Right ventricle myocardium inferior (tissue), 1 donor: ENCODE results near the gene KCNC3. TPM values are rescaled to one million over a fixed set of nuclear protein-coding genes. Genes with fewer than 3 reads are reported as not detected.
"Not testable (repeated sequence)": the region's sequence is repeated elsewhere in the genome, so short reads cannot be mapped to it uniquely, and the experiment has no call there.

Experiments used
- ATAC-seq: fragments of 200-7000 bp; cut with Tn5 transposase; one replicate; pipeline ENCODE4 v1.9.1; 2020; ENCODE audit warnings: mild to moderate bottlenecking, moderate library complexity
- DNase-seq: peaks from one replicate; pipeline ENCODE4 v3.0.0; 2021; ENCODE audit errors: missing footprints
- intact Hi-C: fragments of 100-400 bp; cut with DNase I; formaldehyde crosslinking; loops from one replicate; pipeline ENCODE4 v1.11.0; 2022
- total RNA-seq: library from RNA; stranded (reverse); fragmentation: NEBNext Ultra II Directional; extraction: Animal tissue kit (Norgen Biotek cat#: 25700); gene quantifications from one replicate; pipeline ENCODE4 v1.2.1, GENCODE V29; 2021
- donor health status: DM: no; HTN: yes; CAD: no; lungs with severe emphysema.

The KCNC3 gene
- total RNA-seq, 1 donor from 2014 or later: 1.7 TPM

GRCh38 chr19:50358483-50359327 is 29.5 kb upstream of the KCNC3 start:
- DNase-seq (peak; percentile 91), ATAC-seq (peak; percentile 71)
- intact Hi-C loops: loop anchor here (5.0 kb wide), 1 partner anchor 424 kb away; no protein-coding TSS in a partner anchor

- ATAC-seq (peak; percentile 78), DNase-seq (peak; percentile 87)
- intact Hi-C loops: loop anchor here (1.0 to 5.0 kb wide), 2 partner anchors 104 to 425 kb away; no protein-coding TSS in a partner anchor
Measured at GRCh38 chr19:50357178-50358100, 28.3 kb upstream of the KCNC3 start.

- ATAC-seq: no peak
- DNase-seq: no peak
- intact Hi-C loops: loop anchor here (1.0 to 5.0 kb wide), 2 partner anchors 105 to 426 kb away; no protein-coding TSS in a partner anchor
Measured at GRCh38 chr19:50356691-50357177, 27.6 kb upstream of the KCNC3 start.

GRCh38 chr19:50353487-50353880 is 24.3 kb upstream of the KCNC3 start:
- intact Hi-C loops, ATAC-seq, DNase-seq: not testable (repeated sequence)

- DNase-seq (no peak), ATAC-seq (no peak)
- intact Hi-C loops: no loop called here
Measured at GRCh38 chr19:50352242-50352641, 23.1 kb upstream of the KCNC3 start.

- intact Hi-C loops: no loop called here
- DNase-seq: no peak
- no peak for ATAC-seq
Measured at GRCh38 chr19:50349277-50350057, 20.3 kb upstream of the KCNC3 start.

GRCh38 chr19:50347089-50347581 is 18.0 kb upstream of the KCNC3 start:
- ATAC-seq, intact Hi-C loops, DNase-seq: not testable (repeated sequence)

- intact Hi-C loops: no loop called here
- no peak for ATAC-seq
- DNase-seq: no peak
Measured at GRCh38 chr19:50344661-50345318, 15.6 kb upstream of the KCNC3 start.

- no peak for DNase-seq
- peak; percentile 78 for ATAC-seq
Measured at GRCh38 chr19:50341091-50341564, 12.0 kb upstream of the KCNC3 start.

GRCh38 chr19:50340331-50340730 is 11.2 kb upstream of the KCNC3 start:
- intact Hi-C loops: no loop called here
- ATAC-seq (no peak), DNase-seq (no peak)

More at GRCh38 chr19:50341091-50341564, 12.0 kb upstream of the KCNC3 start:
- intact Hi-C loops: no loop called here

- intact Hi-C loops, DNase-seq, ATAC-seq: not testable (repeated sequence)
Measured at GRCh38 chr19:50337031-50337430, 7.9 kb upstream of the KCNC3 start.

- no peak for DNase-seq
- intact Hi-C loops: no loop called here
- ATAC-seq: no peak
Measured at GRCh38 chr19:50334741-50335421, 5.7 kb upstream of the KCNC3 start.

GRCh38 chr19:50333737-50334617 is 4.8 kb upstream of the KCNC3 start:
- intact Hi-C loops: no loop called here
- ATAC-seq (peak; percentile 23), DNase-seq (peak; percentile 88)

- DNase-seq: peak; percentile 93
- ATAC-seq: peak; percentile 65
- intact Hi-C loops: no loop called here
Measured at GRCh38 chr19:50333235-50333736, 4.1 kb upstream of the KCNC3 start.

GRCh38 chr19:50332244-50333038 is 3.3 kb upstream of the KCNC3 start:
- intact Hi-C loops: no loop called here

More at GRCh38 chr19:50332244-50333038, 3.3 kb upstream of the KCNC3 start:
- DNase-seq (no peak), ATAC-seq (no peak)
